ENCODE data around the gene PRR5L.

PRR5L gene

GRCh38 chr11:36373016-36374010 lies 77.2 kb downstream of the PRR5L start:
- Histone ChIP-seq H3K4me3 (no peak overlapping the region), H3K27ac (peak overlapping the region in 1 of 21 experiments; percentile 14)

GRCh38 chr11:36374726-36375125 lies 78.6 kb downstream of the PRR5L start:
- peak overlapping the region in 1 of 21 experiments; percentile 86 for H3K27ac ChIP-seq
- no peak overlapping the region for H3K4me3 ChIP-seq

- H3K4me3 ChIP-seq = peak overlapping the region in 6 of 7 experiments; percentile 48 to 79 (median 65)
- peak overlapping the region in 10 of 21 experiments; percentile 70 to 92 (median 84) for H3K27ac ChIP-seq
Measured at GRCh38 chr11:36375353-36376008, 79.4 kb downstream of the PRR5L start.

DNA sequence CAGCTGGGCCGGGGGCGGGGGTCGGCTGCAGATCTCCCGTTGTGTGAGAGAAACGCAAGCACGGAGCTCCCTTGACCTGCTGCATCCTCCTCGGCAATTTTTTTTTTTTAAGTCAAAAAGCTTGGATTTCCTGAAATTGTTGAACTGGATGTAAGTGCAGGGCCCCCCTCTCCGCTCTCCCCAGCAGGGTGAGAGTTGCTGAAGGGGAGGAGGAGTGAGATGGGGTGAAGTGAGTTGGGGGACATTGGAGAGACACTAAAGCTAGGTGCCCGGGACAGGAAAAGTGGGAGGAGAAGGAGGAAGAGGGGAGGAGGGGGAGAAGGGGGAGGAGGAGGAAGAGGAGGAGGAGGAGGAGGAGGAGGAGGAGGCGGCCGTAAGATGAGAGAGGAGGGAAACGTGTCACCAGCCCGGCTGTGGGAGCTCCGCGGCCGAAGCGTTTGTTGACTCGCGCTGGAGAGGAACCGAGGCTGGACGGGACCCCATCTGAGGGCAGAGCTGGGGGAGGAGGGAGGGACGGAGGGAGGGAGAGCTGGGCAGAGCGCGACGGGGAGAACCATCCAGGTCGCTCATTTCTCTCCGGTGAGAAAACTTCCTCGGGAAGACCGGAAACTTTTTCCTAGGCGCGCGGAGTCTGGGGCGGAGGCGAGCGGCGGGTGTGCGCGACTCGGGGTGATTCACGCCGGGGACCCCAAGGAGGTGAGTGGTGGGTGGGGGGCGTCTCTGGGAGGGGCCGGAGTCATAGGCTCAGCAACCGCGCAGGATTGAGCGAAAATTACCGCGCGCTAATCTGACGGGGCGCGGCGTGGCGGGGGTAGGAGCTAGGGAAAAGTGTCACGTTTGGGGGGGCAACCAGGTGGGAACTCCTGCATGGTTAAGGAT lies 80.2 kb downstream of the PRR5L start:
- H3K27ac ChIP-seq = peak overlapping the region in 19 of 21 experiments; percentile 40 to 92 (median 72)
- peak overlapping the region; percentile 48 to 79 (median 65) for H3K4me3 ChIP-seq

- peak overlapping the region; percentile 6 to 92 (median 71) for H3K27ac ChIP-seq
- peak overlapping the region; percentile 48 to 79 (median 65) for H3K4me3 ChIP-seq
Measured at GRCh38 chr11:36376888-36377758, 81.0 kb downstream of the PRR5L start.

GRCh38 chr11:36377759-36378564 lies 81.9 kb downstream of the PRR5L start:
- Histone ChIP-seq H3K27ac (peak overlapping the region in 18 of 21 experiments; percentile 4 to 92 (median 72)), H3K4me3 (peak overlapping the region; percentile 48 to 79 (median 65))

- no peak overlapping the region for H3K4me3 ChIP-seq
- H3K27ac ChIP-seq = peak overlapping the region in 3 of 21 experiments; percentile 20 to 86 (median 36)
Measured at GRCh38 chr11:36379653-36380052, 83.6 kb downstream of the PRR5L start.

- Histone ChIP-seq H3K4me3 (no peak overlapping the region), H3K27ac (peak overlapping the region in 3 of 21 experiments; percentile 20 to 86 (median 26))
Measured at GRCh38 chr11:36380296-36381014, 84.4 kb downstream of the PRR5L start.

GRCh38 chr11:36381015-36381360 lies 84.9 kb downstream of the PRR5L start:
- no peak overlapping the region for H3K4me3 ChIP-seq
- peak overlapping the region in 2 of 21 experiments; percentile 26 to 86 for H3K27ac ChIP-seq

- Histone ChIP-seq H3K27ac (no peak overlapping the region), H3K4me3 (no peak overlapping the region)
Measured at GRCh38 chr11:36383195-36383594, 87.1 kb downstream of the PRR5L start.

DNA sequence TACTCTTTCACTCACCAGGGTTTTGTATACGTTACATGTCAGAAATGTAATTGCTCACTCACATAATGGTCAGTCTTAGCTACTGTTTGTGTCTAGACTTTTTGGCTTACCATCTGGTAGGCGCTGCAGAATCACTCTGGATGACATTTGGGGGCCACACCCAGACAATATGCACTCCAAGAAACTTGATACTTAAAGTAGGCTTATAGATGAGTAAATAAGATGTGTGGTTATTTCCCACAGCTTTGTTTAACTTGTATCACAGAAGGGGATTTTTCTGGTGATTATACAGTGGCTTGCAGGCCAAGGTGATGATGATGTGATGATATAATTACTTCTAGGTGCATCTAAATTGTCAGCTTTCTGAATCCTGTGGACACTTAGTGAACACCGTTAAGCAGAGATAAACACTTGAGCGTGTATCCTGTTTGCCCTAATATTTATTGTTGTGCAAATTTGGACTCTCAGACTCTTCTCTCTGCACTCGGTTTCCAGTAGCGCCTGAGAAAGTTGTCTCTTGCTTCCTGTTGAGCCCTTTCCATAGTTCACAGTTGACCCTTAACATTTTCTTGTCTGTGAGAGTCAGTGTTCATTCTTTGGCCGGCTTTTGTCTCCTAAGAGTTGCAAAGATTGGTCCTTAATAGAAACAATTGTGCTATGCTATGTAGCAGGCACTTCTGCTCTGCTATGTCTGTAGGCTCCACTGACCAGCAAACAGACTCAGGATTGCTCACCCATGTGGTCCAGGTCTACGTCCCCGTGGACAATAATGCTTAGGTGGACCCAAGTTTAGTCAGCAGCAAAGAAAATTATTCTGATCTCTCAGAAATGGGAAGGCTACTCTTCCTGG lies 89.3 kb downstream of the PRR5L start:
- H3K27ac ChIP-seq = peak overlapping the region in 1 of 21 experiments; percentile 49

GRCh38 chr11:36386411-36386810 lies 90.3 kb downstream of the PRR5L start:
- no peak overlapping the region for H3K4me3 ChIP-seq
- H3K27ac ChIP-seq = no peak overlapping the region

More for the DNA sequence above, 89.3 kb downstream of the PRR5L start:
- H3K4me3 ChIP-seq = no peak overlapping the region

GRCh38 chr11:36388071-36388470 lies 92.0 kb downstream of the PRR5L start:
- Histone ChIP-seq H3K27ac (no peak overlapping the region), H3K4me3 (no peak overlapping the region)

DNA sequence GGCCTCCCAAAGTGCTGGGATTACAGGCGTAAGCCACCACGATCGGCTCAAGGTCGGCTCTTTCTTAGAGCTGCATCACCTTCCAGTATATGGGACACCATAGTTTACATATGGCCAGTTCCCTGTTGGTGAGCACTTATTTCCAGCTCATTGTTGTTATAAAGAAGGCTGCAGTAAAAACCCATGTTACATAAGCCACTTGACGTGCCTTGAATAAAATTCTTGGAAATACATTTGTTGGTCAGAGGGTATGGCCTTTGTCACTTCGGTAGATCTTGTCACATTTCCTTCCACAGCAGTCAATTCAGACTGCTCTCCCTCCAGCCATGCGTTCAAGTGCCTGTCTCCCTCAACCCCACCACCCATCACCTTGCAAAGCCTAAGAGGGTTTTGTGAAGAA lies 92.9 kb downstream of the PRR5L start:
- Histone ChIP-seq H3K4me3 (no peak overlapping the region), H3K27ac (no peak overlapping the region)

DNA sequence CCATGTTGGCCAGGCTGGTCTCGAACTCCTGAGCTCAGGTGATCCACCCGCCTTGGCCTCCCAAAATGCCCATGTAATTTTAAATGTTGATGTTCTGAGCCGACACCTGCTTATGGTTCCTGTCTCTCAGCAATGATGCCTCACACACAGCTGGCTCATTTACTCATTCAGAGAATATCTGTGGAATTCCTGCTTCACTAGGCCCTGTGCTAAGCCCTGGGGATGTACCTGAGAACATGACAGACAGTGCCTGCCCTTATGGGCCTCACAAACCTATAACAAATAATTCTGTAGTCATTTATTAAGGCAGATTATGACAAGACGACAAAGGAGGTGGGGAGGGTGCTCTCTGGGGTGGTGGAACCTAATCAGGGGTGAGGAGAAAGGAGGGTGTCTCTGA lies 93.7 kb downstream of the PRR5L start:
- Histone ChIP-seq H3K27ac (no peak overlapping the region), H3K4me3 (no peak overlapping the region)

DNA sequence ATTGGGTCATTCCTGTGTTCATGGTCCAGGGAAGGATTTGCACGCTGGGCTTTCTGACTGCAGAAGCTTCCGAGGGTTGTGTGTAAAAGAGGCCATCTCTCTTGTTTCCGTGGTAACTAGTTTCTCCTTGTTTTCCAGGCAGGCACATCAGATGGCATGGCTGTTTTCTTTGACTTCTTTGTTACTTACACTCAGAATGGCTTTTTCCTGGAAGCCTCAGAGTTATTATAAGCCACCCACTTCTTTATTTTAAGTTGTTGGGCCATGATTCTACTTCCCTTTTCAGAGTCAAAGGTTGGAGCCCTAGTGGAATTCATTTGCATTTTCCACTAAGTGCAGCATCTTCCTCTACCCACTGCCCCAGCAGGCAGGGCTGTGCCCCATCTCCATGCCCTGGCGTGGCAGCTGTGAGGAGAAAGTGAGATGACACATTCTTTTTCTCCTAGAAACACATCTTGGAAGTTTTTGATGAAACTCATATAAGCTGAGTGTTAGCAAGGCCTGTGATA lies 94.9 kb downstream of the PRR5L start:
- H3K27ac ChIP-seq = no peak overlapping the region
- no peak overlapping the region for H3K4me3 ChIP-seq
